Measurements from ENCODE around the gene TAS2R1.

TAS2R1 gene

DNA sequence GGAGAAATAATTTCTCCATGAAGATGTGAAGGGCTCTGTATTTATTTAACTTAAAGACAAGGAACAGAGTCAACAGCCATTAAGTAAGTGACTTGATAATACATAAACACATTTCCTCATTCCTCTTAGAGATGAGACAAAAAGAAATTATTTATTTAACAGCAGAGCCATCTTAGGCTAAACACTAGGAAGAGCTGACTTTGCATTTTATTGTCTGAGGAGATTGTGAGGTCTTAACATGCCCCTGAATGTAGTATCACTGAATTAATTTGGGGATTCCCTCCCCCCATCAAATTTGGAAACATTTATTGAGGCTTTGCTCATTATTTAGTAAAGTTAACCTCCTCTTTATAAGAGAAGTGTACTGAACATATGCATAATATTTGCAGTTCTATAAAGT lies 35.2 kb downstream of the TAS2R1 start:
- H3K9me3 ChIP-seq (ENCODE audit: control insufficient read depth in 2 of 2, low read length in 2 of 2): no peaks in the 10 kb centered on the region
- H3K4me3 ChIP-seq (ENCODE audit: low read length in 2 of 2): no peak overlapping the region
- H3K27me3 ChIP-seq (ENCODE audit: control insufficient read depth in 2 of 2, insufficient read depth in 2 of 2, low read length in 2 of 2): no peaks in the 10 kb centered on the region
- H3K4me1 ChIP-seq (ENCODE audit: control insufficient read depth in 2 of 2, insufficient read depth in 2 of 2, low read length in 2 of 2): peaks cover 2 to 13% of the 10 kb centered on the region in 2 donors
- no peak overlapping the region for H3K27ac ChIP-seq (ENCODE audit: low read depth in 2 of 2, low read length in 2 of 2)
- no peaks in the 10 kb centered on the region for H3K36me3 ChIP-seq (ENCODE audit: control insufficient read depth in 2 of 2, insufficient read depth in 2 of 2, low read length in 2 of 2)
- H3K9ac ChIP-seq (ENCODE audit: low read depth in 1 of 2, low read length in 2 of 2): no peak overlapping the region

DNA sequence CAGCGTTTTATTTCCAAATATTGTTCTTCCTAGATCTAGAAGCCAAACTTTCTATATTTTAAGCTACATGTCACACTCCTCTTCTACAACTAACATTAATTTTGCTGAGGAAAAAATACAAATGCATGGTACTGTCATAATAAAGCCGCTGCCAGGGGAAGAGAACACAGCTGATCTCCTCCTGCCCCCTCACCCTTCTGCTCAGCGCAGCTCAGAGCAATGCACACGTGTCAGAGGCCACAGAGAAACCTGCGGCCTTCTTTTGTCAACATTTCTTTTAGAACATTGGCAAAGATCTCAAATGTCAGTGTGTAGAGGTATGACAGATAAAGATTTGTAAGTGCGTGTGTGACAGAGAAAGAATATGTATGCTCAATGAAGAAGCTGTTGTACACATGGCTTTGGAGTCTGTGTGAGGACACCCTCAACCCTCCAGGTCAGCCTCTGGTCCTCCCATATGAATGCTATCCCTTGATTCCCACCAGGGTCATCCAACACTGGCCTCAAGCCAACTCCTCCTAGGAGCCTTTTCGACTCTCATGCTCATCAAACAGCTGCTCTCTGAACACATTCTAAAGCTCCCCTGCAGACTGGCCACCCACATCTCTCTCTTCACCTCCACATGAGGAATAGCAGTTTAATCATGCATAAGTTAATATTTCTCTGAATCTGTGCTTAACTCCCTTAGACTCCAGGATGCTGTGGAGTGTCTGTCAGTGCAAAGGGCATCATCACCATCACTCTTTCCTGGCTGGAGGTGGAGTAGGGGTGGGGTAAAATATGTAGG lies 40.9 kb downstream of the TAS2R1 start:
- H3K4me3 ChIP-seq (ENCODE audit: low read length in 2 of 2): no peak overlapping the region
- H3K27me3 ChIP-seq (ENCODE audit: control insufficient read depth in 2 of 2, insufficient read depth in 2 of 2, low read length in 2 of 2): no peaks in the 10 kb centered on the region
- no peak overlapping the region for H3K9ac ChIP-seq (ENCODE audit: low read depth in 1 of 2, low read length in 2 of 2)
- H3K27ac ChIP-seq (ENCODE audit: low read depth in 2 of 2, low read length in 2 of 2): no peak overlapping the region
- H3K4me1 ChIP-seq (ENCODE audit: control insufficient read depth in 2 of 2, insufficient read depth in 2 of 2, low read length in 2 of 2): no peaks in the 10 kb centered on the region
- H3K9me3 ChIP-seq (ENCODE audit: control insufficient read depth in 2 of 2, low read length in 2 of 2): no peaks in the 10 kb centered on the region
- H3K36me3 ChIP-seq (ENCODE audit: control insufficient read depth in 2 of 2, insufficient read depth in 2 of 2, low read length in 2 of 2): no peaks in the 10 kb centered on the region

DNA sequence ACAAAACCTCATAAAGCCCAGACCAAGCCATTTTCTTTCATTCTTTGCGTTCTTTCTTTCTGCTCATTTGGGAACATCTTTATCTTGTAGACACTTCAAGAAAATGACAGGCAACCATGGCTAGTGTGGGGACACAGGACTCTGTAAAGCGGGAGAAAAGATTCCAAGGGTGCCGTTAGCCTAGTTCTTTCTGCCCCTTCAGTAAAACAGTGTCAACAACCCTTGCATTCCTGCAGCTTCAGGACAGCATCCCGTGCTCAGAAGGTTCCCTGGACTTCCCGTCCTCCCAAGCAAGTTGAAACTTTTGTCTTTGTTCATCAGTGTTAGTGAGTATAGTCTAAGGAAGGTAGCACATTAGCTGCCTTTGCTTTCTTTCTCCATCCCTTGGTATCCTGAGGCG lies 41.9 kb downstream of the TAS2R1 start:
- Histone ChIP-seq H3K27me3 (ENCODE audit: control insufficient read depth in 2 of 2, insufficient read depth in 2 of 2, low read length in 2 of 2) (no peaks in the 10 kb centered on the region), H3K27ac (ENCODE audit: low read depth in 2 of 2, low read length in 2 of 2) (no peak overlapping the region), H3K4me1 (ENCODE audit: control insufficient read depth in 2 of 2, insufficient read depth in 2 of 2, low read length in 2 of 2) (no peaks in the 10 kb centered on the region), H3K36me3 (ENCODE audit: control insufficient read depth in 2 of 2, insufficient read depth in 2 of 2, low read length in 2 of 2) (no peaks in the 10 kb centered on the region), H3K9ac (ENCODE audit: low read depth in 1 of 2, low read length in 2 of 2) (no peak overlapping the region), H3K9me3 (ENCODE audit: control insufficient read depth in 2 of 2, low read length in 2 of 2) (no peaks in the 10 kb centered on the region), H3K4me3 (ENCODE audit: low read length in 2 of 2) (no peak overlapping the region)

DNA sequence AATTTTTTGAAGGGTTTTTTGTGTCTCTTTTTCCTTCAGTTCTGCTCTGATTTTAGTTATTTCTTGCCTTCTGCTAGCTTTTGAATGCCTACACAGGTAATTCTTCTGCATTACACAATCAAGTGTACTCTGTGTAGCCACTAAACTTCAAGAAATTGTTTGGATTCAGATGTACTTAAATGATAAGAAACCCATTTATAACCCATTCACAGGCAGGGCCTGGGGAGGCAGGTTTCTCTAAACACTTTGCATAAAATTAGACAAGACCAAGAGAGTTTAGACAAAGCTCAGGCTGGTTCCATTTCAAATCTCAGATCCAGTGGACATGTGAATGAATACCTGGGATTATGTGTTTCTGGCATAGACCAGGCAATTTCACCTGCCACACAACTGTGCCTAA lies 43.0 kb downstream of the TAS2R1 start:
- Histone ChIP-seq H3K4me1 (ENCODE audit: control insufficient read depth in 2 of 2, insufficient read depth in 2 of 2, low read length in 2 of 2) (no peaks in the 10 kb centered on the region), H3K4me3 (ENCODE audit: low read length in 2 of 2) (no peak overlapping the region), H3K9me3 (ENCODE audit: control insufficient read depth in 2 of 2, low read length in 2 of 2) (no peaks in the 10 kb centered on the region), H3K9ac (ENCODE audit: low read depth in 1 of 2, low read length in 2 of 2) (no peak overlapping the region), H3K27me3 (ENCODE audit: control insufficient read depth in 2 of 2, insufficient read depth in 2 of 2, low read length in 2 of 2) (no peaks in the 10 kb centered on the region), H3K36me3 (ENCODE audit: control insufficient read depth in 2 of 2, insufficient read depth in 2 of 2, low read length in 2 of 2) (no peaks in the 10 kb centered on the region), H3K27ac (ENCODE audit: low read depth in 2 of 2, low read length in 2 of 2) (no peak overlapping the region)

DNA sequence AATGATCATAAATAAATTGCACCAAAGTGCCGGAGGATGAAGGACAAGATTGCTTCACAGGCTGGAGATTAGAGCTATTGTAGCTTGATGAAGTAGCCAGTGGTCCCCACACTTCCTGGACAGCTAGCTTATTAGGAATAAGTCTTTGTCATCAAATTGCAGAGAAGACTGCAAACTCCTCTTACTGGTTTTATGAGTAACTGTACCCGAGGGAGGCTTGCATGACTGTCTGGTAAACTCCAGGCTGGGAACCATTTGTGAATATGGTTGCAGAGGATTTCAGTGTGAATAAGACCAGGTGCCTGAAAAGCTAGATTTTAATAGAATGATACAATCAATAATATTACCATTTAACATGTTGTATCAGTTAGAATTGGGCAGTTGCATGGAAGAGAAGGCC lies 47.7 kb downstream of the TAS2R1 start:
- Histone ChIP-seq H3K4me3 (ENCODE audit: low read length in 2 of 2) (no peak overlapping the region), H3K9ac (ENCODE audit: low read depth in 1 of 2, low read length in 2 of 2) (no peak overlapping the region), H3K27ac (ENCODE audit: low read depth in 2 of 2, low read length in 2 of 2) (no peak overlapping the region), H3K4me1 (ENCODE audit: control insufficient read depth in 2 of 2, insufficient read depth in 2 of 2, low read length in 2 of 2) (no peaks in the 10 kb centered on the region), H3K9me3 (ENCODE audit: control insufficient read depth in 2 of 2, low read length in 2 of 2) (no peaks in the 10 kb centered on the region), H3K36me3 (ENCODE audit: control insufficient read depth in 2 of 2, insufficient read depth in 2 of 2, low read length in 2 of 2) (no peaks in the 10 kb centered on the region), H3K27me3 (ENCODE audit: control insufficient read depth in 2 of 2, insufficient read depth in 2 of 2, low read length in 2 of 2) (no peaks in the 10 kb centered on the region)
